HEK293 (cell line): ENCODE results near the gene EXOC2.

Experiments used
- CTCF ChIA-PET: fragments of 350-600 bp; formaldehyde crosslinking; extraction: SDS; loops from one replicate; lab custom pipeline; 2021; ENCODE audit warnings: antibody characterized with exemption; lab: Yijun Ruan, JAX
- POLR2A ChIA-PET: fragments of 300-600 bp; formaldehyde crosslinking; extraction: SDS; loops from one replicate; lab custom pipeline; 2020; ENCODE audit warnings: antibody characterized with exemption, inconsistent platforms; lab: Yijun Ruan, JAX
- H3K27ac ChIP-seq: fragments of 200-500 bp; sonication (Bioruptor generic); 2 replicates; pipeline ENCODE4 v1.5.1; 2014; ENCODE audit warnings: low read depth, low read length, control low read depth, inconsistent platforms; ENCODE audit errors: extremely low read depth
- H3K36me3 ChIP-seq, 2 experiments: fragments of 200-500 bp in 1 of 2; sonication (Bioruptor generic) in 1 of 2; 1 replicate in 1 of 2; 2 replicates in 1 of 2; pipeline ENCODE4 v1.5.1; 2014 to 2017; ENCODE audit warnings: inconsistent platforms in 2 of 2, low read length in 2 of 2; ENCODE audit not compliant: control insufficient read depth in 2 of 2, insufficient read depth in 1 of 2
- H3K4me1 ChIP-seq: fragments of 200-500 bp; sonication (Bioruptor generic); 2 replicates; pipeline ENCODE4 v1.5.1; 2014; ENCODE audit warnings: mild to moderate bottlenecking, low read length, inconsistent platforms; ENCODE audit not compliant: control insufficient read depth, insufficient read depth
- H3K4me3 ChIP-seq: 2 replicates; pipeline ENCODE4 v1.5.1; 2011; ENCODE audit warnings: low read depth, mild to moderate bottlenecking, control low read depth, low read length, moderate library complexity
- H3K9me3 ChIP-seq: fragments of 200-500 bp; sonication (Bioruptor generic); 2 replicates; pipeline ENCODE4 v1.5.1; 2014; ENCODE audit warnings: low read depth, low read length, inconsistent platforms; ENCODE audit not compliant: control insufficient read depth, insufficient read depth
- FEZF1 ChIP-seq: fragments of 450-650 bp; formaldehyde crosslinking; IDR thresholded peaks from 2 replicates; pipeline ENCODE4 v1.5.1; 2016; ENCODE audit warnings: missing biosample characterization, missing genetic modification characterization
- KLF7 ChIP-seq: fragments of 450-650 bp; formaldehyde crosslinking; IDR thresholded peaks from 2 replicates; pipeline ENCODE4 v1.5.1; 2016; ENCODE audit warnings: missing biosample characterization, missing genetic modification characterization, borderline replicate concordance
- PATZ1 ChIP-seq: fragments of 450-650 bp; formaldehyde crosslinking; IDR thresholded peaks from 2 replicates; pipeline ENCODE4 v1.5.1; 2016; ENCODE audit warnings: missing biosample characterization, missing genetic modification characterization
- PRDM10 ChIP-seq: fragments of 450-650 bp; formaldehyde crosslinking; IDR thresholded peaks from 2 replicates; pipeline ENCODE4 v1.5.1; 2016; ENCODE audit warnings: missing biosample characterization, missing genetic modification characterization
- YY1 ChIP-seq: fragments of 450-650 bp; formaldehyde crosslinking; IDR thresholded peaks from 2 replicates; pipeline ENCODE4 v1.5.1; 2018; ENCODE audit warnings: missing biosample characterization, missing genetic modification characterization
- ZBTB11 ChIP-seq: fragments of 450-650 bp; formaldehyde crosslinking; conservative IDR thresholded peaks from 2 replicates; pipeline ENCODE4 v1.5.1; 2016; ENCODE audit warnings: low read depth, missing biosample characterization, missing genetic modification characterization
- ZFP37 ChIP-seq: fragments of 450-650 bp; formaldehyde crosslinking; IDR thresholded peaks from 2 replicates; pipeline ENCODE4 v1.5.1; 2016; ENCODE audit warnings: missing biosample characterization, missing genetic modification characterization
- ZFP69B ChIP-seq: fragments of 450-650 bp; formaldehyde crosslinking; IDR thresholded peaks from 2 replicates; pipeline ENCODE4 v1.5.1; 2016; ENCODE audit warnings: missing biosample characterization, missing genetic modification characterization
- ZNF146 ChIP-seq: fragments of 450-650 bp; formaldehyde crosslinking; IDR thresholded peaks from 2 replicates; pipeline ENCODE4 v1.5.1; 2016; ENCODE audit warnings: missing biosample characterization, missing genetic modification characterization
- ZNF175 ChIP-seq: fragments of 450-650 bp; formaldehyde crosslinking; IDR thresholded peaks from 2 replicates; pipeline ENCODE4 v1.5.1; 2016; ENCODE audit warnings: missing biosample characterization, missing genetic modification characterization
- ZNF202 ChIP-seq: fragments of 450-650 bp; formaldehyde crosslinking; IDR thresholded peaks from 2 replicates; pipeline ENCODE4 v1.5.1; 2016; ENCODE audit warnings: missing biosample characterization, missing genetic modification characterization, borderline replicate concordance
- ZNF426 ChIP-seq: fragments of 450-650 bp; formaldehyde crosslinking; IDR thresholded peaks from 2 replicates; pipeline ENCODE4 v1.5.1; 2017; ENCODE audit warnings: missing biosample characterization, missing genetic modification characterization, mild to moderate bottlenecking, inconsistent platforms, moderate library complexity
- ZNF529 ChIP-seq: fragments of 450-650 bp; formaldehyde crosslinking; IDR thresholded peaks from 2 replicates; pipeline ENCODE4 v1.5.1; 2017; ENCODE audit warnings: missing genetic modification characterization, missing biosample characterization; ENCODE audit not compliant: insufficient replicate concordance
- ZNF558 ChIP-seq: fragments of 450-650 bp; formaldehyde crosslinking; IDR thresholded peaks from 2 replicates; pipeline ENCODE4 v1.5.1; 2016; ENCODE audit warnings: missing biosample characterization, missing genetic modification characterization
- ZNF596 ChIP-seq: fragments of 450-650 bp; IDR thresholded peaks from 2 replicates; pipeline ENCODE4 v1.5.0; 2018; ENCODE audit warnings: missing biosample characterization, mild to moderate bottlenecking, missing genetic modification characterization, moderate library complexity
- ZNF610 ChIP-seq: fragments of 450-650 bp; formaldehyde crosslinking; IDR thresholded peaks from 2 replicates; pipeline ENCODE4 v1.5.1; 2016; ENCODE audit warnings: missing biosample characterization, missing genetic modification characterization, borderline replicate concordance
- ZNF658 ChIP-seq: fragments of 450-650 bp; formaldehyde crosslinking; IDR thresholded peaks from 2 replicates; pipeline ENCODE4; 2016; ENCODE audit warnings: missing biosample characterization, missing genetic modification characterization
- ZNF777 ChIP-seq: fragments of 450-650 bp; formaldehyde crosslinking; IDR thresholded peaks from 2 replicates; pipeline ENCODE4 v1.5.1; 2017; ENCODE audit warnings: missing biosample characterization, missing genetic modification characterization, borderline replicate concordance
- ZNF843 ChIP-seq: fragments of 450-650 bp; formaldehyde crosslinking; IDR thresholded peaks from 2 replicates; pipeline ENCODE4 v1.5.1; 2016; ENCODE audit warnings: missing biosample characterization, missing genetic modification characterization

The EXOC2 gene

DNA sequence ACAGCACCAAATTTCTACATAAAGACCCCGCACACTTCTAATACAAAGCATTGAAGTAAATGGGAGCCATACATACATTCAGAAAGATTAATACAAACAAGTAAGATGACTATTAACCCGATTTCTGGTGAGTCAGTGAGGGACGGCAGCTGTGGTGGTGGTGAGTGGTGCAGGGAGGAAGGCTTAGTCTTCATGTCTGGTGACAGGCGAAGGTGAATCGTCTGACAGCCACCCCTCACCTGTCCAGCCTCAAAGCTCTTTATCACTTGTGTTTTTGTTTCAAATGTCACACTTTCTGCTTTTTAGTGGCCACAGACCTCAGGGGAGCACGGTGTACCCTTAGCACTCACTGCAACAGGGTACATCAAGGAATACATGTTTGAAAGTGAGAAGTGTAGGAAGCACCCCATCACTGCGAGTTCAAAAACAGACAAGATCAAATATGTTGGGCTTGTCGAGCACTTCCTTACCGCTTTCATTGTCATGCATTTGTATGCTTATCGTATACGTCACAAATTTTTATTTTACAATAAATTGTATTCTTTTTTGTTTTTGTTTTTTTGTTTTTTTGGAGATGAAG, 237.8 kb downstream of the EXOC2 start (continued):
- TF ChIP-seq ZFP69B (no peak), ZNF202 (tag by site-specific recombination) (no peak), ZNF146 (tag by site-specific recombination) (no peak), FEZF1 (tag by site-specific recombination) (no peak), KLF7 (no peak), ZNF777 (tag by site-specific recombination) (no peak), ZNF610 (no peak), PATZ1 (tag by site-specific recombination) (no peak), ZBTB11 (tag by site-specific recombination) (no peak), ZNF426 (no peak)

- ChIA-PET CTCF (no interaction called here), POLR2A (no interaction called here)
- H3K27ac ChIP-seq = no peak overlapping the region
- H3K36me3 ChIP-seq = no peaks in the 10 kb centered on the region
- H3K4me3 ChIP-seq = no peak overlapping the region
- no peaks in the 10 kb centered on the region for H3K9me3 ChIP-seq
- H3K4me1 ChIP-seq = no peaks in the 10 kb centered on the region
- no peak for TF ChIP-seq PRDM10 (tag by site-specific recombination)
- TF ChIP-seq PATZ1 (tag by site-specific recombination) = no peak
- TF ChIP-seq ZFP37 (tag by site-specific recombination) = no peak
- TF ChIP-seq ZNF658 (tag by site-specific recombination) = no peak
- TF ChIP-seq ZNF596 (tag by site-specific recombination) = no peak
- TF ChIP-seq ZNF843 (tag by site-specific recombination) = no peak
- no peak for TF ChIP-seq ZNF529
- no peak for TF ChIP-seq YY1 (tag by site-specific recombination)
- no peak for TF ChIP-seq ZNF175
- no peak for TF ChIP-seq ZNF558
Measured at GRCh38 chr6:454148-454991, 238.6 kb downstream of the EXOC2 start.
